Measurements from ENCODE around the gene PCDH7.

Gene PCDH7

GRCh38 chr4:30728311-30728710 is 8.1 kb downstream of the PCDH7 start:
- no peak for DNase-seq

GRCh38 chr4:30743897-30744296 is 23.7 kb downstream of the PCDH7 start:
- no peak for DNase-seq

GRCh38 chr4:30744386-30744785 is 24.2 kb downstream of the PCDH7 start:
- DNase-seq: no peak

GRCh38 chr4:30744957-30745640 is 24.9 kb downstream of the PCDH7 start:
- no peak for DNase-seq

GRCh38 chr4:30746735-30747134 is 26.6 kb downstream of the PCDH7 start:
- DNase-seq: no peak

GRCh38 chr4:30753316-30753715 is 33.1 kb downstream of the PCDH7 start:
- DNase-seq: no peak

GRCh38 chr4:30754021-30754420 is 33.9 kb downstream of the PCDH7 start:
- no peak for DNase-seq

- no peak for DNase-seq
Observed at GRCh38 chr4:30755346-30755745, 35.2 kb downstream of the PCDH7 start.

- DNase-seq: no peak
Observed at GRCh38 chr4:30756553-30756952, 36.4 kb downstream of the PCDH7 start.

GRCh38 chr4:30757357-30757756 is 37.2 kb downstream of the PCDH7 start:
- DNase-seq: no peak

- DNase-seq: no peak
Observed at GRCh38 chr4:30760551-30760950, 40.4 kb downstream of the PCDH7 start.

GRCh38 chr4:30763321-30763727 is 43.2 kb downstream of the PCDH7 start:
- no peak for DNase-seq

- no peak for DNase-seq
Observed at GRCh38 chr4:30765022-30765421, 44.9 kb downstream of the PCDH7 start.

GRCh38 chr4:30767147-30767845 is 47.1 kb downstream of the PCDH7 start:
- no peak for DNase-seq

- no peak for DNase-seq
Observed at GRCh38 chr4:30768277-30768676, 48.1 kb downstream of the PCDH7 start.

GRCh38 chr4:30769093-30769492 is 48.9 kb downstream of the PCDH7 start:
- DNase-seq: no peak

- no peak for DNase-seq
Observed at GRCh38 chr4:30770049-30770549, 49.9 kb downstream of the PCDH7 start.

GRCh38 chr4:30770812-30771211 is 50.6 kb downstream of the PCDH7 start:
- DNase-seq: no peak

GRCh38 chr4:30776451-30776850 is 56.3 kb downstream of the PCDH7 start:
- no peak for DNase-seq

GRCh38 chr4:30776921-30777415 is 56.8 kb downstream of the PCDH7 start:
- no peak for DNase-seq
